GM19043 (cell line): Measurements from ENCODE around the gene MFSD2B.

Experiments used
- ATAC-seq: cut with Tn5 transposase; IDR thresholded peaks from one replicate; pipeline ENCODE4 v1.9.1; 2021; ENCODE audit warnings: low read depth; ENCODE audit not compliant: unreplicated experiment

The MFSD2B gene

GRCh38 chr2:24049485-24050021, 39.7 kb downstream of the MFSD2B start, which contains the start of gene FKBP1B:
Gene FKBP1B, plus strand, starts transcription at chr2:24049741. Its CDS starts 109 bp downstream, at chr2:24049850.
- ATAC-seq = no peak

GRCh38 chr2:24050041-24050979, 40.4 kb downstream of the MFSD2B start:
- ATAC-seq = no peak

- no peak for ATAC-seq
Observed at GRCh38 chr2:24051833-24052232, 41.9 kb downstream of the MFSD2B start.

GRCh38 chr2:24052951-24053350, 43.1 kb downstream of the MFSD2B start:
- no peak for ATAC-seq

GRCh38 chr2:24054366-24055010, 44.6 kb downstream of the MFSD2B start:
- no peak for ATAC-seq

- ATAC-seq = no peak
Observed at GRCh38 chr2:24055750-24056149, 45.9 kb downstream of the MFSD2B start.

- ATAC-seq = no peak
Observed at GRCh38 chr2:24058564-24059271, 48.8 kb downstream of the MFSD2B start.

GRCh38 chr2:24065341-24065740, 55.5 kb downstream of the MFSD2B start:
- no peak for ATAC-seq

- no peak for ATAC-seq
Observed at GRCh38 chr2:24072259-24072658, 62.4 kb downstream of the MFSD2B start.

GRCh38 chr2:24073816-24074215, 63.9 kb downstream of the MFSD2B start:
- ATAC-seq = no peak

- no peak for ATAC-seq
Observed at GRCh38 chr2:24075259-24075658, 65.4 kb downstream of the MFSD2B start.
